Trophoblast cell (in vitro differentiated cells and primary cell): ENCODE results near the gene LAMB4.

ENCODE experiments used
- DNase-seq, 2 donors: peaks; one replicate each; pipeline ENCODE4 v3.0.0-alpha.2; 2016
- H2AFZ ChIP-seq: 2 replicates; pipeline ENCODE4 v1.6.1; 2013; ENCODE audit warnings: low read length, moderate library complexity, mild to moderate bottlenecking; ENCODE audit not compliant: insufficient read depth, poor library complexity
- H2AK5ac ChIP-seq: 2 replicates; pipeline ENCODE4 v1.6.1; 2013; ENCODE audit warnings: mild to moderate bottlenecking, low read length
- H2BK120ac ChIP-seq: 2 replicates; pipeline ENCODE4 v1.6.1; 2013; ENCODE audit warnings: low read length, mild to moderate bottlenecking, moderate library complexity; ENCODE audit not compliant: insufficient read depth, poor library complexity
- H2BK12ac ChIP-seq: 2 replicates; pipeline ENCODE4 v1.6.1; 2013; ENCODE audit warnings: mild to moderate bottlenecking, low read length, moderate library complexity
- H2BK5ac ChIP-seq: 2 replicates; pipeline ENCODE4 v1.6.1; 2013; ENCODE audit warnings: low read length, low read depth, moderate library complexity, mild to moderate bottlenecking; ENCODE audit not compliant: poor library complexity
- H3K14ac ChIP-seq: 2 replicates; pipeline ENCODE4 v1.6.1; 2013; ENCODE audit warnings: mild to moderate bottlenecking, low read length
- H3K18ac ChIP-seq: 2 replicates; pipeline ENCODE4 v1.6.1; 2013; ENCODE audit warnings: mild to moderate bottlenecking, low read length
- H3K23ac ChIP-seq: 2 replicates; pipeline ENCODE4 v1.6.1; 2013; ENCODE audit warnings: low read length
- H3K27ac ChIP-seq: 2 replicates; pipeline ENCODE4 v1.5.1; 2013; ENCODE audit warnings: low read depth, mild to moderate bottlenecking, inconsistent platforms, low read length, moderate library complexity
- H3K27me3 ChIP-seq: 2 replicates; pipeline ENCODE4 v1.6.1; 2013; ENCODE audit warnings: inconsistent platforms, mild to moderate bottlenecking, low read length, moderate library complexity; ENCODE audit not compliant: insufficient read depth
- H3K36me3 ChIP-seq, 2 experiments: 1 replicate in 1 of 2; 2 replicates in 1 of 2; pipeline ENCODE4 v1.6.1; 2013; ENCODE audit warnings: low read length in 2 of 2, mild to moderate bottlenecking in 2 of 2, moderate library complexity in 1 of 2; ENCODE audit not compliant: insufficient read depth in 2 of 2, control insufficient read depth in 1 of 2
- H3K4ac ChIP-seq: 2 replicates; pipeline ENCODE4 v1.6.1; 2013; ENCODE audit warnings: low read depth, mild to moderate bottlenecking, low read length, moderate library complexity
- H3K4me1 ChIP-seq, 2 experiments: 1 replicate in 1 of 2; 2 replicates in 1 of 2; pipeline ENCODE4 v1.6.1; 2013; ENCODE audit warnings: low read length in 2 of 2, mild to moderate bottlenecking in 2 of 2, moderate library complexity in 1 of 2; ENCODE audit not compliant: insufficient read depth in 2 of 2, control insufficient read depth in 1 of 2
- H3K4me2 ChIP-seq: 2 replicates; pipeline ENCODE4 v1.6.1; 2013; ENCODE audit warnings: inconsistent platforms, mild to moderate bottlenecking, low read length, moderate library complexity
- H3K4me3 ChIP-seq: 2 replicates; pipeline ENCODE4 v1.5.1; 2013; ENCODE audit warnings: mild to moderate bottlenecking, low read depth, low read length, inconsistent platforms
- H3K79me1 ChIP-seq: one replicate; pipeline ENCODE4 v1.6.1; 2013; ENCODE audit warnings: low read length
- H3K79me2 ChIP-seq: 2 replicates; pipeline ENCODE4 v1.6.1; 2013; ENCODE audit warnings: low read length, mild to moderate bottlenecking; ENCODE audit not compliant: control insufficient read depth, insufficient read depth, poor library complexity
- H3K9ac ChIP-seq: 2 replicates; pipeline ENCODE4 v1.6.1; 2013; ENCODE audit warnings: mild to moderate bottlenecking, low read length
- H3K9me3 ChIP-seq: 2 replicates; pipeline ENCODE4 v1.6.1; 2013; ENCODE audit warnings: low read depth, mild to moderate bottlenecking, control low read depth, inconsistent platforms, low read length; ENCODE audit not compliant: insufficient read depth
- H4K12ac ChIP-seq: 2 replicates; pipeline ENCODE4 v1.6.1; 2013; ENCODE audit warnings: low read depth, mild to moderate bottlenecking, low read length, moderate library complexity
- H4K8ac ChIP-seq: 2 replicates; pipeline ENCODE4 v1.6.1; 2013; ENCODE audit warnings: low read depth, mild to moderate bottlenecking, low read length, moderate library complexity
- H4K91ac ChIP-seq: one replicate; pipeline ENCODE4 v1.6.1; 2013; ENCODE audit warnings: low read depth, mild to moderate bottlenecking, low read length, moderate library complexity
- WGBS: extraction: QIAGEN DNeasy Blood & Tissue Kit; methylation state at CpG from one replicate; pipeline ENCODE4 v1.1.7; 2013; ENCODE audit warnings: missing lambda C conversion rate; ENCODE audit not compliant: insufficient read length, insufficient coverage; ENCODE audit errors: extremely low coverage; 5-methylcytosine and 5-hydroxymethylcytosine counted together

Gene LAMB4

DNA sequence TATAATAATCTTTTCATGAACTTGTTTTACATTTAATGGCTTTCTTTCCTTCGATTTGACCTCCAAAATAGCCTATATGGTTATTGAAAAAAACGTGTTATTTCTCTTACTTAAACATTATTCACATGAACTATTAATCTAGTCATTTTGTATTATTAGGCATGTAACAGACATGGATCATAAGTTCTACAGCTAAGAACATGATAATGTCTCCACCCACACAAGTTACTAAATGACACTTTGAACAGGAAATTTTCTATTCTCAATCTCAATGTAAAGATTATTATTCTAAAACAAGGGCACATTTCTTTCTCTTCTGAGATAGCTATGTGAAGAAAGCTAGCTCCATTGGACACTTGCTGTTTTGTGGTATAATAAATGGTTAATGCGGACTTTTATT, 10.0 kb downstream of the LAMB4 start:
- WGBS = no CpG with 5 or more reads among the region's 3 CpGs
- Histone ChIP-seq H3K14ac (no peak overlapping the region), H3K9ac (no peak overlapping the region), H2BK5ac (no peak overlapping the region), H3K36me3 (no peaks in the 10 kb centered on the region), H3K4me3 (no peak overlapping the region), H4K91ac (no peak overlapping the region), H2AK5ac (no peak overlapping the region), H3K27me3 (no peaks in the 10 kb centered on the region), H4K8ac (no peak overlapping the region), H3K4me1 (no peaks in the 10 kb centered on the region), H2BK120ac (no peak overlapping the region), H4K12ac (no peak overlapping the region), H3K27ac (no peak overlapping the region), H3K79me2 (no peaks in the 10 kb centered on the region), H3K4ac (no peak overlapping the region), H3K9me3 (no peaks in the 10 kb centered on the region), H3K79me1 (no peaks in the 10 kb centered on the region), H3K4me2 (no peak overlapping the region), H3K18ac (no peak overlapping the region), H3K23ac (no peak overlapping the region), H2BK12ac (no peak overlapping the region), H2AFZ (no peak overlapping the region)
- no peak for DNase-seq

DNA sequence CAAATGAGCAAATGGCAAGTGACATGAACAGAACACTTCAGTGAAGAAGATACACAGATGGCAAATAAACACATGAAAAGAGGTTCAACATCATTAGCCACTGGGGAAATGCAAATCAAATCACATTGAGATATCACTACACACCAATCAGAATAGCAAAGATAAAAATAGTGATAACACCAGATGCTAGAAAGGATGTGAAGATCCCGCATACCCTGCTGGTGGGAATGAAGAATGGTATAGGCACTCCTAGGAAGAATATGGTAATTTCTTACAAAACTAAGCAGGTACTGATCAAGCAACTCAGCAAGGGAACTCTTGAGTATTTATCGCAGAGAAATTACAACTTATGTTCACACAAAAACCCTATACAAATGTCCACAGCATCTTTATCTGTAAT, 11.2 kb downstream of the LAMB4 start:
- H3K79me2 ChIP-seq = no peaks in the 10 kb centered on the region
- no peaks in the 10 kb centered on the region for H3K36me3 ChIP-seq
- no peak overlapping the region for H3K4me3 ChIP-seq
- no peak overlapping the region for H4K91ac ChIP-seq
- no peaks in the 10 kb centered on the region for H3K4me1 ChIP-seq
- no peak overlapping the region for H4K8ac ChIP-seq
- no peak overlapping the region for H3K14ac ChIP-seq
- no peaks in the 10 kb centered on the region for H3K79me1 ChIP-seq
- WGBS = no CpG with 5 or more reads among the region's 2 CpGs
- no peaks in the 10 kb centered on the region for H3K9me3 ChIP-seq
- H3K27me3 ChIP-seq = no peaks in the 10 kb centered on the region
- no peak overlapping the region for H2BK12ac ChIP-seq
- H3K27ac ChIP-seq = no peak overlapping the region
- no peak overlapping the region for H3K4ac ChIP-seq
- H3K18ac ChIP-seq = no peak overlapping the region
- no peak overlapping the region for H2BK5ac ChIP-seq
- H2AK5ac ChIP-seq = no peak overlapping the region
- no peak overlapping the region for H3K4me2 ChIP-seq
- no peak overlapping the region for H3K9ac ChIP-seq
- no peak overlapping the region for H3K23ac ChIP-seq
- H2BK120ac ChIP-seq = no peak overlapping the region
- DNase-seq = peak in 1 of 2 donors; percentile 47
- no peak overlapping the region for H4K12ac ChIP-seq
- no peak overlapping the region for H2AFZ ChIP-seq

DNA sequence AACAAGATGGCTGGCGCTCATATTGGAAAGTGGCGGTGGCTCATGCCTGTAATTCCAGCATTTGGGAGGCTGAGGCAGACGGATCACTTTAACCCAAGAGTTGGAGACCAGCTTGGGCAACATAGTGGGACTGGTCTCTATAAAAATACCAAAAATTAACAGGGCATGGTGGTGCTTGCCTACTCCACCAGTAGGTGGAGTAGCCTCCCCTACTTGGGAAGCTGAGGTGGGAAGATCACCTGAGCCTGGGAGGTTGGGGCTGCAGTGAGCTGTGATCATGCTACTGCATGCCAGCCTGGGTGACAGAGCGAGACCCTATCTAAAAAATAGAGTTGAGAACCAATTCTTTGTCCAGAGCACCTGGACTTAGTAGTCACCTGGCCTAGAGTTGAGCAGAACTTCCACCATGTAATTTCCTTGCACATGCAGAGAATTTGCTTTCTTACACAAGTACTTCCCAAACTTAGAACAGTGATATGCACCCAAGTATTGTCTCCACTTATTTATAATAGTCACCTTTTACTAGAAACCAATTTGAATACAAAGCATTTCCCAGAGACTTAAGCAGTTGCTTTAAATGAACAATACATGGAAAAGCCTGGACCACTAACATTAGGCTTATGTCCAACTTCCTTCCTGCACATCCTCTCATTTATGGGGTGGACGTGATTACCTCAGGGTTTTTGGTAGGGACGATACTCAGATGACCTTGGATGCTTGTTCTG, 15.9 kb downstream of the LAMB4 start:
- Histone ChIP-seq H3K9me3 (peaks cover 1% of the 10 kb centered on the region), H3K79me2 (no peaks in the 10 kb centered on the region), H3K4ac (no peak overlapping the region), H2BK12ac (no peak overlapping the region), H2AFZ (no peak overlapping the region), H4K8ac (no peak overlapping the region), H3K27me3 (no peaks in the 10 kb centered on the region), H2BK120ac (no peak overlapping the region), H3K79me1 (no peaks in the 10 kb centered on the region), H3K9ac (no peak overlapping the region), H3K4me2 (no peak overlapping the region), H4K12ac (no peak overlapping the region), H3K36me3 (no peaks in the 10 kb centered on the region), H2AK5ac (no peak overlapping the region), H2BK5ac (no peak overlapping the region), H3K18ac (no peak overlapping the region), H3K27ac (no peak overlapping the region), H3K4me1 (no peaks in the 10 kb centered on the region), H3K23ac (no peak overlapping the region), H3K14ac (no peak overlapping the region), H4K91ac (no peak overlapping the region), H3K4me3 (no peak overlapping the region)
- no CpG with 5 or more reads among the region's 6 CpGs for WGBS
- DNase-seq = peak; percentile 22 to 69

DNA sequence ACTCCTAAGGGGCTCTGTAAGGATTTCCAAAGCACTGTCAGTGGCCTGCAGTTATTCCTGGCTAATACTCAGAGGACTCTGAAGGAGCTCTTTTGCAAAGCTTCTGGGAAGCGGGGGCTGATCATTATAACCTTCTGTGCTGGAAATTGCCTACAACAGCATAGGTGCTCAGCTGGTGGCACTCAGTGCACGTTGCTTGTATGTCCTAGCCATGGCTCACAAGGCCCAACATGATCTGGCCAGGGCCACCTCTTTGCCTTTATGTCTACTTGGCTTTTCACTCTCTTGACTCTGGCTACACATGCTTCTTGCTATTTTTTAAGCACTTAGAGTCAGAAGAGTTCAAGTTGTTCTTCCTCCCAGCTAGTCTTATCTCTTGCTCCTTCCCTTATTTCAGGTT, 17.5 kb downstream of the LAMB4 start:
- H4K8ac ChIP-seq = no peak overlapping the region
- H3K23ac ChIP-seq = peak overlapping the region; percentile 90
- no peak overlapping the region for H2BK5ac ChIP-seq
- no peaks in the 10 kb centered on the region for H3K79me1 ChIP-seq
- H2AFZ ChIP-seq = no peak overlapping the region
- H2BK12ac ChIP-seq = no peak overlapping the region
- no peak overlapping the region for H3K4me3 ChIP-seq
- no peaks in the 10 kb centered on the region for H3K79me2 ChIP-seq
- no CpG with 5 or more reads among the region's 2 CpGs for WGBS
- no peaks in the 10 kb centered on the region for H3K4me1 ChIP-seq
- H2AK5ac ChIP-seq = no peak overlapping the region
- peak overlapping the region; percentile 62 for H3K9ac ChIP-seq
- peaks cover 1% of the 10 kb centered on the region for H3K9me3 ChIP-seq
- H3K4ac ChIP-seq = no peak overlapping the region
- no peaks in the 10 kb centered on the region for H3K27me3 ChIP-seq
- H3K18ac ChIP-seq = no peak overlapping the region
- no peak for DNase-seq
- no peak overlapping the region for H2BK120ac ChIP-seq
- no peak overlapping the region for H3K4me2 ChIP-seq
- H3K14ac ChIP-seq = no peak overlapping the region
- no peak overlapping the region for H3K27ac ChIP-seq
- H4K91ac ChIP-seq = no peak overlapping the region
- H4K12ac ChIP-seq = no peak overlapping the region
- no peaks in the 10 kb centered on the region for H3K36me3 ChIP-seq
